ENCODE measurements around the gene DOK7. TPM values are rescaled to one million over a fixed set of nuclear protein-coding genes. Genes with fewer than 3 reads are reported as not detected.
A peak's percentile ranks its signal among the peaks of the same experiment; 100 is the strongest.

Gene DOK7
- total RNA-seq, 3 donors from 2014 or later (not counting 1 experiment from before 2014, with no cell fraction given): 1.3 to 2.9 (median 1.6) TPM

DNA sequence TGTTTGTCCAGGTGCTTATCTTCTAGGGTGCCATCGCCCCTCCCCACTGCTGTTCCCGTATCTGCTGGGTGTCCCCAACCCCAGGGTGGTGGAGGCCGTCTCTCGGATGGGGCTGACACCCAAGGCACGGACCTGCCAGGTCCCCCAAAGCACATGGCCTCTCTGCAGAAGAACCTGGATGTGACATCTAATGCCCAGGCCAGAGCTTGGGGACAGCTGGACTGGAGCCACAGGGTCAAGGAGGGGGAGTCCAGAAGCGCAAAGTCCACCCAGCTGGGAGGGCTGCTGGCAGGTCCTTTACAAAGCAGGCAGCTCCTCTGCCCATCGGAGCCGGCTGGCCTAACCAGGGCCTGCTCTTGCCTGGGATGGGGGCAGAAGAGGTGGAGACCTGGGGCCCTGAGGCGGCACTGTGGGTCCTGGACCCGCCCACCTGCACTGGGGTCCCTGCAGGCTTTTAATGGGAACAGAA lies 751 bp upstream of the DOK7 start:
- peak overlapping the region; percentile 65 for H3K4me3 Mint-ChIP-seq
- H3K9me3 Mint-ChIP-seq: no peaks in the 10 kb centered on the region

DNA sequence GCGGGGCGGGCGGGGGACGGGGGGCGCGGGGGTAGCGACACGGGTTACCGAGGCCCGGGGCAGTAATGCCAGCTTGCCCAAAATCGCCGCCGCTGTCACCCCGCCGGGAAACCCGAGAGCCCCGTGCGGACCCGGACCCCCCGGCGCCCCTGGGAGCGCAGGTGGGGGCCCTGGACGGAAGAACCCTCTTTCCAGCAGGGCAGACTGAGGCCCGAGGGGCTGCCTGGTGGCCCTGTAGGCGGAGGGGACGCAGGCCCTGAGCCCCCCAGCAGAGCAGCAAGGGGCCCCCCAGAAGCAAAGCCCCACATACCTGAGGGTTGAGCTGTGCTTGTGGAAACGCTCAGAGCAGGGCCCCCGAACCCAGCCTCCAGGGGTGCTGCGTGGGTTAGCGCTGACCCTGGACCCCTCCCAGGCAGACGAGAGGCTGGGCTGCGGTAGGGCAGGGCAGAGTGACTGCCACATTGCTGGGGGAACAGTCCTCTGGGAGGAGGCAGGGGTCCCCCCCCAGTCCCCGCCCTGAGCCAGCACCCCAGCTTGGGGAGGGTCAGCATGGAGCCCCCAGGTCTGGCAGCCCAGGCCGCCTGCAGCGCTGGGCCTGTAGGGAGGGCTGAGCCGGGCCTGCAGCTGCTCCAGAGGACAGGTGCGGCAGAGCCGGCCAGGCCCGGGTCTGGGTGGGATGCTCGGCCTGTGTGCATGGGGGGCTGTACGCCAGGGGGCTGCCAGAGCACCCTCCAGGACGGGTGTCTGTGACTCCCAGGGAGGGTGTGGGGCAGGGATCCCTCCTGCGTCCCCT lies 646 bp downstream of the DOK7 start:
- H3K9me3 ChIP-seq (ENCODE audit: control insufficient read depth, insufficient read depth, low read length): no peaks in the 10 kb centered on the region
- H3K4me3 ChIP-seq (ENCODE audit: low read length): no peak overlapping the region
- WGBS (ENCODE audit: insufficient coverage): 45% methylated on average over 43 of the region's 43 CpGs
- no peak for DNase-seq
- Mint-ChIP-seq H3K4me1 (no peaks in the 10 kb centered on the region), H3K36me3 (no peaks in the 10 kb centered on the region), H3K27me3 (ENCODE audit: low read depth in 2 of 2) (peaks cover 14 to 24% of the 10 kb centered on the region in 2 donors), H3K4me3 (no peak overlapping the region), H3K27ac (no peak overlapping the region), H3K9me3 (no peaks in the 10 kb centered on the region)
- peaks cover 5% of the 10 kb centered on the region for H3K4me1 ChIP-seq (ENCODE audit: control insufficient read depth, insufficient read depth, low read length)
- H3K27me3 ChIP-seq (ENCODE audit: control insufficient read depth, insufficient read depth, low read length): peaks cover 17% of the 10 kb centered on the region
- intact Hi-C loops (cut with micrococcal nuclease): no loop called here
- H3K36me3 ChIP-seq (ENCODE audit: control insufficient read depth, insufficient read depth, low read length): no peaks in the 10 kb centered on the region
- no peak for ATAC-seq
- no peak overlapping the region for H3K27ac ChIP-seq (ENCODE audit: low read length)
- TF ChIP-seq, protein P1, sequence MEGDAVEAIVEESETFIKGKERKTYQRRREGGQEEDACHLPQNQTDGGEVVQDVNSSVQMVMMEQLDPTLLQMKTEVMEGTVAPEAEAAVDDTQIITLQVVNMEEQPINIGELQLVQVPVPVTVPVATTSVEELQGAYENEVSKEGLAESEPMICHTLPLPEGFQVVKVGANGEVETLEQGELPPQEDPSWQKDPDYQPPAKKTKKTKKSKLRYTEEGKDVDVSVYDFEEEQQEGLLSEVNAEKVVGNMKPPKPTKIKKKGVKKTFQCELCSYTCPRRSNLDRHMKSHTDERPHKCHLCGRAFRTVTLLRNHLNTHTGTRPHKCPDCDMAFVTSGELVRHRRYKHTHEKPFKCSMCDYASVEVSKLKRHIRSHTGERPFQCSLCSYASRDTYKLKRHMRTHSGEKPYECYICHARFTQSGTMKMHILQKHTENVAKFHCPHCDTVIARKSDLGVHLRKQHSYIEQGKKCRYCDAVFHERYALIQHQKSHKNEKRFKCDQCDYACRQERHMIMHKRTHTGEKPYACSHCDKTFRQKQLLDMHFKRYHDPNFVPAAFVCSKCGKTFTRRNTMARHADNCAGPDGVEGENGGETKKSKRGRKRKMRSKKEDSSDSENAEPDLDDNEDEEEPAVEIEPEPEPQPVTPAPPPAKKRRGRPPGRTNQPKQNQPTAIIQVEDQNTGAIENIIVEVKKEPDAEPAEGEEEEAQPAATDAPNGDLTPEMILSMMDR (IDR thresholded peaks at IDR 0.05): no peak

More for the DNA sequence above, 751 bp upstream of the DOK7 start:
- intact Hi-C loops (cut with micrococcal nuclease): no loop called here
- peak in 1 of 3 donors; percentile 5 for ATAC-seq
- H3K27ac Mint-ChIP-seq: no peak overlapping the region
- peaks cover 19 to 27% of the 10 kb centered on the region in 2 donors for H3K27me3 Mint-ChIP-seq (ENCODE audit: low read depth in 2 of 2)
- H3K4me1 Mint-ChIP-seq: no peaks in the 10 kb centered on the region
- no peaks in the 10 kb centered on the region for H3K36me3 Mint-ChIP-seq
- DNase-seq: no peak
- WGBS (ENCODE audit: insufficient coverage): 85% methylated on average over 10 of the region's 10 CpGs
- Histone ChIP-seq H3K4me1 (ENCODE audit: control insufficient read depth, insufficient read depth, low read length) (peaks cover 5% of the 10 kb centered on the region), H3K27ac (ENCODE audit: low read length) (no peak overlapping the region), H3K9me3 (ENCODE audit: control insufficient read depth, insufficient read depth, low read length) (no peaks in the 10 kb centered on the region), H3K36me3 (ENCODE audit: control insufficient read depth, insufficient read depth, low read length) (no peaks in the 10 kb centered on the region), H3K27me3 (ENCODE audit: control insufficient read depth, insufficient read depth, low read length) (peaks cover 17% of the 10 kb centered on the region), H3K4me3 (ENCODE audit: low read length) (no peak overlapping the region)
- TF ChIP-seq, protein P1 (IDR thresholded peaks at IDR 0.05): no peak

DNA sequence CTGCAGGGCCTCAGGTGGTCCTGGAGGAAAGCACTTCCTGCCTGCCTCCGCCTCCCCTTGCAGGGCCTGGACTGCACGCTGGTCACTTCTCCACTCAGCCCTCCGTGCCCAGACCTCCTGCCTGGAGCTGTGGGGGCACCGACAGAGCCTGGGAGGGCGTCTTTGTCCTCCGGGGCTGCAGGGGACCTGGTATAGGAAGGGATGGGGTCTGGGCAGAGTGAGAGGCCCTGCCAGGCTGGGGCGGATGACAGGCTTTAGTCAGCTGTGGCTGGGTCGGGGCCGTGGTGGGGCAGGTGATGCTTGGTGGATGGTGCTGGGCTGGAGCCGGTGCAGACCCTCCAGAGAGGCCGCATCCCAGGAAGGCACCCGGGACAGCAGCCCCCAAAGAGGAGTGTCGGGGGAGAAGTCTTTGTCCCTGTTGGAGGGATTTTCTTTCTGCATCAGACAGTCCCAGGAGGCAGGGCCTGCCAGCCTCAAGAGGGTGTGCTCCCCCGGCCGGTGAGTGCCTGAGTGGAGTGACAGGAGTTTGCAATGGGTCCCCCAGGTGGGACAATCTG lies 1.3 kb downstream of the DOK7 start:
- intact Hi-C loops (cut with micrococcal nuclease): no loop called here
- peak overlapping the region; percentile 35 for H3K4me3 Mint-ChIP-seq

More for the DNA sequence above, 1.3 kb downstream of the DOK7 start:
- DNase-seq (no peak), ATAC-seq (no peak)
- peaks cover 17% of the 10 kb centered on the region for H3K27me3 ChIP-seq (ENCODE audit: control insufficient read depth, insufficient read depth, low read length)
- H3K9me3 Mint-ChIP-seq: no peaks in the 10 kb centered on the region
- peaks cover 11 to 22% of the 10 kb centered on the region in 2 donors for H3K27me3 Mint-ChIP-seq (ENCODE audit: low read depth in 2 of 2)
- peaks cover 5% of the 10 kb centered on the region for H3K4me1 ChIP-seq (ENCODE audit: control insufficient read depth, insufficient read depth, low read length)
- WGBS (ENCODE audit: insufficient coverage): 87% methylated on average over 15 of the region's 15 CpGs
- H3K4me3 ChIP-seq (ENCODE audit: low read length): no peak overlapping the region
- TF ChIP-seq, protein P1 (IDR thresholded peaks at IDR 0.05): no peak
- no peaks in the 10 kb centered on the region for H3K36me3 Mint-ChIP-seq
- H3K27ac Mint-ChIP-seq: no peak overlapping the region
- H3K9me3 ChIP-seq (ENCODE audit: control insufficient read depth, insufficient read depth, low read length): no peaks in the 10 kb centered on the region
- no peaks in the 10 kb centered on the region for H3K36me3 ChIP-seq (ENCODE audit: control insufficient read depth, insufficient read depth, low read length)
- no peaks in the 10 kb centered on the region for H3K4me1 Mint-ChIP-seq
- no peak overlapping the region for H3K27ac ChIP-seq (ENCODE audit: low read length)

All from natural killer cell (primary cell).